IMR-90 (cell line): ENCODE measurements around the gene SVOPL. TPM values are rescaled to one million over a fixed set of nuclear protein-coding genes. Genes with fewer than 3 reads are reported as not detected.

ENCODE experiments used
- ATAC-seq: fragments of 200-7000 bp; cut with Tn5 transposase; 2 replicates; pipeline ENCODE4 v1.9.1; 2020; ENCODE audit warnings: low read depth, mild to moderate bottlenecking, moderate library complexity
- BruUV-seq: library from RNA; stranded (reverse); fragments of 400-500 nt; replicated peaks from 2 replicates; lab custom pipeline; 2021; lab: Mats Ljungman, UMichigan
- CTCF ChIA-PET: fragments of 300-600 bp; formaldehyde crosslinking; extraction: SDS; loops from one replicate; lab custom pipeline; 2021; ENCODE audit warnings: antibody characterized with exemption; lab: Yijun Ruan, JAX
- POLR2A ChIA-PET: fragments of 300-600 bp; sonication (Branson Sonifier 250); formaldehyde crosslinking; loops from one replicate; lab custom pipeline; 2022; ENCODE audit warnings: antibody characterized with exemption; ENCODE audit not compliant: unreplicated experiment; lab: Charles Lee
- DNase-seq: peaks from one replicate; pipeline ENCODE4 v3.0.0; 2013
- H2AFZ ChIP-seq: replicated peaks from 2 replicates; pipeline ENCODE3; 2013; ENCODE audit warnings: low read length, mild to moderate bottlenecking; ENCODE audit not compliant: poor library complexity
- H2AK5ac ChIP-seq: 2 replicates; pipeline ENCODE4 v1.6.1; 2013; ENCODE audit warnings: low read depth, low read length, inconsistent platforms
- H2AK9ac ChIP-seq: replicated peaks from 2 replicates; pipeline ENCODE3; 2013; ENCODE audit warnings: mild to moderate bottlenecking, low read depth, low read length, moderate library complexity; ENCODE audit not compliant: poor library complexity
- H2BK120ac ChIP-seq: 2 replicates; pipeline ENCODE4 v1.6.1; 2013; ENCODE audit warnings: low read depth, low read length, inconsistent platforms
- H2BK15ac ChIP-seq: 3 replicates; pipeline ENCODE4 v1.6.1; 2013; ENCODE audit warnings: low read depth, low read length, inconsistent platforms
- H2BK20ac ChIP-seq: 2 replicates; pipeline ENCODE4 v1.6.1; 2013; ENCODE audit warnings: low read depth, mild to moderate bottlenecking, inconsistent platforms, low read length, moderate library complexity
- H2BK5ac ChIP-seq: 2 replicates; pipeline ENCODE4 v1.6.1; 2013; ENCODE audit warnings: mild to moderate bottlenecking, low read depth, low read length, inconsistent platforms; ENCODE audit not compliant: poor library complexity, severe bottlenecking
- H3K14ac ChIP-seq: replicated peaks from 2 replicates; pipeline ENCODE4 v1.6.1; 2013; ENCODE audit warnings: low read depth, low read length, inconsistent platforms
- H3K18ac ChIP-seq: 2 replicates; pipeline ENCODE4 v1.6.1; 2013; ENCODE audit warnings: low read depth, low read length, control low read depth
- H3K23ac ChIP-seq: 2 replicates; pipeline ENCODE4 v1.6.1; 2013; ENCODE audit warnings: low read depth, low read length, inconsistent platforms
- H3K27ac ChIP-seq: 2 replicates; pipeline ENCODE4 v1.5.1; 2013; ENCODE audit warnings: mild to moderate bottlenecking, control low read depth, low read length; ENCODE audit not compliant: insufficient read depth
- H3K27me3 ChIP-seq: 2 replicates; pipeline ENCODE4 v1.6.1; 2013; ENCODE audit warnings: low read length; ENCODE audit not compliant: control insufficient read depth, insufficient read depth
- H3K36me3 ChIP-seq: 2 replicates; pipeline ENCODE4 v1.6.1; 2013; ENCODE audit warnings: low read length, mixed read lengths; ENCODE audit not compliant: control insufficient read depth, insufficient read depth
- H3K4ac ChIP-seq: 2 replicates; pipeline ENCODE4 v1.6.1; 2013; ENCODE audit warnings: low read depth, low read length, inconsistent platforms
- H3K4me1 ChIP-seq: 2 replicates; pipeline ENCODE4 v1.6.1; 2013; ENCODE audit warnings: low read length, mixed read lengths; ENCODE audit not compliant: control insufficient read depth, insufficient read depth
- H3K4me2 ChIP-seq: 2 replicates; pipeline ENCODE4 v1.6.1; 2013; ENCODE audit warnings: low read depth, mild to moderate bottlenecking, control low read depth, low read length, moderate library complexity
- H3K4me3 ChIP-seq: 2 replicates; pipeline ENCODE4 v1.5.1; 2013; ENCODE audit warnings: low read depth, mild to moderate bottlenecking, control low read depth, low read length, moderate library complexity; ENCODE audit not compliant: insufficient read depth
- H3K56ac ChIP-seq: 2 replicates; pipeline ENCODE4 v1.6.1; 2013; ENCODE audit warnings: low read length, inconsistent platforms; ENCODE audit not compliant: insufficient read depth; ENCODE audit errors: extremely low read depth
- H3K79me1 ChIP-seq, 2 experiments: 2 replicates each; pipeline ENCODE4 v1.6.1; 2013; ENCODE audit warnings: low read length in 2 of 2, inconsistent platforms in 1 of 2, low read depth in 1 of 2
- H3K9ac ChIP-seq: 2 replicates; pipeline ENCODE4 v1.6.1; 2013; ENCODE audit warnings: low read depth, low read length, control low read depth
- H3K9me1 ChIP-seq: 2 replicates; pipeline ENCODE4 v1.6.1; 2013; ENCODE audit warnings: low read length, inconsistent platforms; ENCODE audit not compliant: insufficient read depth
- H3K9me3 ChIP-seq: 2 replicates; pipeline ENCODE4 v1.6.1; 2013; ENCODE audit warnings: low read length; ENCODE audit not compliant: control insufficient read depth, insufficient read depth
- H4K20me1 ChIP-seq: 2 replicates; pipeline ENCODE4 v1.6.1; 2013; ENCODE audit warnings: low read length, inconsistent platforms; ENCODE audit not compliant: insufficient read depth
- H4K5ac ChIP-seq: 2 replicates; pipeline ENCODE4 v1.6.1; 2013; ENCODE audit warnings: mild to moderate bottlenecking, low read depth, low read length, control low read depth
- H4K8ac ChIP-seq, 2 experiments: 2 replicates each; pipeline ENCODE4 v1.6.1; 2013; ENCODE audit warnings: low read depth in 2 of 2, low read length in 2 of 2, control low read depth in 1 of 2, inconsistent platforms in 1 of 2
- H4K91ac ChIP-seq: 2 replicates; pipeline ENCODE4 v1.6.1; 2013; ENCODE audit warnings: low read depth, low read length, inconsistent platforms; ENCODE audit not compliant: insufficient read depth
- BHLHE40 ChIP-seq: fragments of 150-350 bp; IDR thresholded peaks from 2 replicates; pipeline ENCODE4 v1.6.1; 2016; ENCODE audit warnings: mild to moderate bottlenecking, low read depth, low read length
- CEBPB ChIP-seq: IDR thresholded peaks from 2 replicates; pipeline ENCODE4 v1.6.1; 2012; ENCODE audit warnings: low read depth, low read length, improper control_type of control experiment
- CHD1 ChIP-seq: IDR thresholded peaks from 2 replicates; pipeline ENCODE4 v1.6.1; 2012; ENCODE audit warnings: low read depth, low read length, improper control_type of control experiment
- FOS ChIP-seq: fragments of 150-350 bp; IDR thresholded peaks from 2 replicates; pipeline ENCODE4 v1.6.1; 2016; ENCODE audit warnings: low read depth, low read length
- MAFK ChIP-seq: IDR thresholded peaks from 2 replicates; pipeline ENCODE4 v1.6.1; 2012; ENCODE audit warnings: low read depth, low read length, improper control_type of control experiment
- MAZ ChIP-seq: IDR thresholded peaks from 2 replicates; pipeline ENCODE4 v1.6.1; 2012; ENCODE audit warnings: low read depth, mild to moderate bottlenecking, low read length, improper control_type of control experiment, moderate library complexity, borderline replicate concordance
- MXI1 ChIP-seq: IDR thresholded peaks from 2 replicates; pipeline ENCODE4 v1.6.1; 2012; ENCODE audit warnings: low read depth, mild to moderate bottlenecking, low read length, moderate library complexity, borderline replicate concordance
- POLR2A ChIP-seq: IDR thresholded peaks from 2 replicates; pipeline ENCODE4 v1.6.1; 2012; ENCODE audit warnings: mild to moderate bottlenecking, low read depth, low read length
- RAD21 ChIP-seq: IDR thresholded peaks from 2 replicates; pipeline ENCODE4 v1.6.1; 2012; ENCODE audit warnings: low read length, improper control_type of control experiment
- RCOR1 ChIP-seq: IDR thresholded peaks from 2 replicates; pipeline ENCODE4 v1.6.1; 2012; ENCODE audit warnings: mild to moderate bottlenecking, low read length, improper control_type of control experiment; ENCODE audit not compliant: insufficient replicate concordance
- SMC3 ChIP-seq: fragments of 150-350 bp; IDR thresholded peaks from 2 replicates; pipeline ENCODE4 v1.6.1; 2016; ENCODE audit warnings: low read depth, mild to moderate bottlenecking, antibody characterized with exemption, low read length, moderate library complexity
- WGBS, 2 experiments: methylation state at CpG; one replicate each; pipeline versions ENCODE4 v1.1.5 to v1.1.7; 2013; ENCODE audit warnings: missing lambda C conversion rate in 2 of 2; ENCODE audit not compliant: insufficient read length in 1 of 2; ENCODE audit errors: extremely low coverage in 2 of 2; 5-methylcytosine and 5-hydroxymethylcytosine counted together
- dilution Hi-C: fragments of 300-500 bp; cut with HindIII; formaldehyde crosslinking; loops from one replicate; pipeline ENCODE4 v1.14.3; 2018; ENCODE audit warnings: low sequenced_read_pairs; ENCODE audit not compliant: unreplicated experiment
- in situ Hi-C: fragments of 300-500 bp; cut with MboI; formaldehyde crosslinking; loops from 3 replicates; pipeline ENCODE4 v1.14.3; 2019; ENCODE audit warnings: low sequenced_read_pairs, inconsistent platforms, mixed read lengths
- intact Hi-C: fragments of 100-400 bp; cut with micrococcal nuclease; formaldehyde crosslinking; loops from 2 replicates; pipeline ENCODE4 v1.10.0; 2022
- polyA plus RNA-seq, 3 experiments: library from polyadenylated mRNA; depleted of rRNA; stranded (reverse); fragments of >200 nt; gene quantifications; 2 replicates each; pipeline ENCODE4 v1.2.3, GENCODE V29; 2012; ENCODE audit warnings: low replicate concordance in 1 of 3
- total RNA-seq: library from RNA; depleted of rRNA; stranded (reverse); fragments of >200 nt; gene quantifications from 2 replicates; pipeline ENCODE4 v1.2.3, GENCODE V29; 2012
- TF ChIP-seq, protein P1 (sequence below): fragments of 150-350 bp; IDR thresholded peaks from 2 replicates; pipeline ENCODE4 v1.6.1; 2016; ENCODE audit warnings: low read depth, mild to moderate bottlenecking, low read length, moderate library complexity, borderline replicate concordance
- TF ChIP-seq, protein P2 (sequence below): conservative IDR thresholded peaks from 2 replicates; pipeline ENCODE4 v1.5.1; 2012; ENCODE audit warnings: mild to moderate bottlenecking, low read depth, low read length, improper control_type of control experiment

SVOPL gene
- total and polyA plus RNA-seq, 2 of the 4 experiments (the other 2 are of a cell fraction), result not detected

DNA sequence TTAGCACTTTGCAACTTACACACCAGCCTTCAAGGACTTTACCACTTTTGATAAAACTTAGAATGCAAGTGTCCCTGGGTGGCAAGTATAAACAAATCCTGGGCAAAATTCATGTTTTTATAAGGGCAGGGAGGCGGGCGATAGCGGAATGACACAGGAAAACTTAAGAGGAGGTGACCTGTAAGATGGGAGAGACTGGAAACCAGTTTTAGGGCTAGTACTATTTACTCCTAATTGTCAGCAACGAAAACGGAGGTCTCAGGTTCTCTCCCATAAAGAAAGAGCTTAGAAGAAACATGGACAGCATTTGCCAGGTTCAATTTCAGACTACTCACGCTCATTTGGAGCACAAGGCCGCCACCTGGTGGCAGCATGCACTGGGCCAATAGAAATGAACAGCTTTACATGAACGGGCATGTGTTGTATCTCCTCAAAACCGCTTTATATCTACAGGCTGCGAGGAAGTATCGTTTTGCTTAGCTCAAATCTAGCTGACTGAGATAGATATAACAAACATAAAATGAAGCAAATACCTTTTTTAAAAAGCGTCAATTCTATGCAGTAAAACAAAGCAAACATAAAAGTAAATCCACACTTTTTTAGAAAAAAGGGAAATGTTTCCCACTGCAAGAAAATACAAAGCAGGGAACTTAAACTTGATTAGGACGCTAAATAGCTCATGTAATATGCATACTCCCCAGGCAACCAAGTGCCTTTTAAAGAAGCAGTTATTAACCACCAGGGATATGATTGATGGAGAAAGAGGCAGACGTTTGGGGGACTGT, 37.6 kb upstream of the SVOPL start:
- H2BK15ac ChIP-seq, result no peak overlapping the region
- ChIA-PET POLR2A (interaction anchor here (0.9 kb wide), 1 partner anchor 577 kb away, joined by 5 read pairs; no protein-coding TSS in a partner anchor), CTCF (interaction anchor here (0.7 to 2.7 kb wide), 17 partner anchors 9 to 674 kb away, joined by 3 to 28 read pairs (median 3); partner anchors contain the start of gene TRIM24)
- 0% methylated on average over 2 of the region's 14 CpGs; no CpG with 5 or more reads in 1 of the 2 experiments for WGBS, 2 experiments
- H3K36me3 ChIP-seq, result no peaks in the 10 kb centered on the region
- H2AK9ac ChIP-seq, result no peak overlapping the region
- in situ Hi-C loops, result loop anchor here (5.0 to 25.0 kb wide), 4 partner anchors 576 to 1126 kb away; no protein-coding TSS in a partner anchor
- DNase-seq (peak; percentile 84), ATAC-seq (peak; percentile 98)
- no peaks in the 10 kb centered on the region for H3K4me1 ChIP-seq
- H3K4ac ChIP-seq, result no peak overlapping the region
- TF ChIP-seq RAD21 (peak; percentile 95), FOS (no peak), CEBPB (no peak), POLR2A (no peak), BHLHE40 (no peak), SMC3 (peak; percentile 88), MAFK (no peak), MAZ (no peak), CHD1 (no peak), MXI1 (no peak), RCOR1 (no peak)
- TF ChIP-seq, protein P1, sequence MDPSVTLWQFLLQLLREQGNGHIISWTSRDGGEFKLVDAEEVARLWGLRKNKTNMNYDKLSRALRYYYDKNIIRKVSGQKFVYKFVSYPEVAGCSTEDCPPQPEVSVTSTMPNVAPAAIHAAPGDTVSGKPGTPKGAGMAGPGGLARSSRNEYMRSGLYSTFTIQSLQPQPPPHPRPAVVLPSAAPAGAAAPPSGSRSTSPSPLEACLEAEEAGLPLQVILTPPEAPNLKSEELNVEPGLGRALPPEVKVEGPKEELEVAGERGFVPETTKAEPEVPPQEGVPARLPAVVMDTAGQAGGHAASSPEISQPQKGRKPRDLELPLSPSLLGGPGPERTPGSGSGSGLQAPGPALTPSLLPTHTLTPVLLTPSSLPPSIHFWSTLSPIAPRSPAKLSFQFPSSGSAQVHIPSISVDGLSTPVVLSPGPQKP, result no peak
- TF ChIP-seq, protein P2, sequence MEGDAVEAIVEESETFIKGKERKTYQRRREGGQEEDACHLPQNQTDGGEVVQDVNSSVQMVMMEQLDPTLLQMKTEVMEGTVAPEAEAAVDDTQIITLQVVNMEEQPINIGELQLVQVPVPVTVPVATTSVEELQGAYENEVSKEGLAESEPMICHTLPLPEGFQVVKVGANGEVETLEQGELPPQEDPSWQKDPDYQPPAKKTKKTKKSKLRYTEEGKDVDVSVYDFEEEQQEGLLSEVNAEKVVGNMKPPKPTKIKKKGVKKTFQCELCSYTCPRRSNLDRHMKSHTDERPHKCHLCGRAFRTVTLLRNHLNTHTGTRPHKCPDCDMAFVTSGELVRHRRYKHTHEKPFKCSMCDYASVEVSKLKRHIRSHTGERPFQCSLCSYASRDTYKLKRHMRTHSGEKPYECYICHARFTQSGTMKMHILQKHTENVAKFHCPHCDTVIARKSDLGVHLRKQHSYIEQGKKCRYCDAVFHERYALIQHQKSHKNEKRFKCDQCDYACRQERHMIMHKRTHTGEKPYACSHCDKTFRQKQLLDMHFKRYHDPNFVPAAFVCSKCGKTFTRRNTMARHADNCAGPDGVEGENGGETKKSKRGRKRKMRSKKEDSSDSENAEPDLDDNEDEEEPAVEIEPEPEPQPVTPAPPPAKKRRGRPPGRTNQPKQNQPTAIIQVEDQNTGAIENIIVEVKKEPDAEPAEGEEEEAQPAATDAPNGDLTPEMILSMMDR, result peak; percentile 96
- no peaks in the 10 kb centered on the region for H4K20me1 ChIP-seq
- dilution Hi-C loops, result no loop called here
- intact Hi-C loops, result loop anchor here (1.0 to 5.0 kb wide), 11 partner anchors 242 to 1131 kb away; partner anchors contain the start of genes CREB3L2, KIAA1549 and TRIM24
- H3K9me3 ChIP-seq, result no peaks in the 10 kb centered on the region; the same call in 1 of the 2 replicates
- no peak overlapping the region for H2BK20ac ChIP-seq
- no peak overlapping the region for H3K18ac ChIP-seq
- no peak overlapping the region for H2AFZ ChIP-seq
- H2BK120ac ChIP-seq, result no peak overlapping the region
- no peaks in the 10 kb centered on the region for H3K79me1 ChIP-seq
- no peak overlapping the region for H4K8ac ChIP-seq
- no peak overlapping the region for H3K56ac ChIP-seq
- no peak overlapping the region for H3K23ac ChIP-seq
- H4K91ac ChIP-seq, result no peak overlapping the region
- no peaks in the 10 kb centered on the region; the same call in 1 of the 2 replicates for H3K27me3 ChIP-seq
- no peak overlapping the region for H3K4me2 ChIP-seq
- no peak overlapping the region for H3K27ac ChIP-seq
- no peak overlapping the region for H3K9ac ChIP-seq
- no peak overlapping the region for H3K4me3 ChIP-seq
- no peak overlapping the region for H4K5ac ChIP-seq
- H2BK5ac ChIP-seq, result no peak overlapping the region
- H3K14ac ChIP-seq, result no peak overlapping the region
- no peaks in the 10 kb centered on the region; the same call in 1 of the 2 replicates for H3K9me1 ChIP-seq
- H2AK5ac ChIP-seq, result no peak overlapping the region
- no TSS peak for BruUV-seq
